Adrenal gland (tissue), 12 donors: ENCODE results near the gene PRKAR1B. TPM values are rescaled to one million over a fixed set of nuclear protein-coding genes. Genes with fewer than 3 reads are reported as not detected.

Experiments used
- DNase-seq, 7 donors: peaks; one replicate each; pipeline ENCODE4 v3.0.0-alpha.2; 2019 to 2020
- H3K27ac ChIP-seq, 5 donors: fragments of 200-600 bp; sonication (generic) in 4 of 5; 1 replicate in 3 of 5; 2 replicates in 2 of 5; pipeline versions ENCODE4 v1.5.1 to v1.8.0; 2016 to 2020; ENCODE audit warnings: mild to moderate bottlenecking in 1 of 5
- H3K27me3 ChIP-seq: fragments of 200-600 bp; 2 replicates; pipeline ENCODE4 v1.8.0; 2021
- H3K36me3 ChIP-seq, 2 donors: fragments of 200-600 bp; replicated peaks in 1 of 2; 1 replicate in 1 of 2; 2 replicates in 1 of 2; pipeline versions ENCODE4 v1.5.1 to v1.8.0; 2018 to 2022
- H3K4me1 ChIP-seq, 2 donors: fragments of 200-600 bp; replicated peaks in 1 of 2; 1 replicate in 1 of 2; 2 replicates in 1 of 2; pipeline versions ENCODE4 v1.5.1 to v1.8.0; 2018 to 2021
- H3K4me3 ChIP-seq, 4 donors: fragments of 200-600 bp; sonication (generic) in 3 of 4; one replicate each; pipeline ENCODE4 v1.5.1; 2016 to 2018
- H3K9me3 ChIP-seq, 3 donors: fragments of 200-600 bp; sonication (generic) in 1 of 3; replicated peaks in 1 of 3; 1 replicate in 2 of 3; 2 replicates in 1 of 3; pipeline versions ENCODE4 v1.5.1 to v1.8.0; 2016 to 2021
- CTCF ChIP-seq, 6 experiments: fragments of 450-650 bp in 4 of 6; fragments of 200-600 bp in 2 of 6; sonication (generic) in 1 of 6; IDR thresholded peaks; 1 replicate in 5 of 6; 2 replicates in 1 of 6; pipeline versions ENCODE4 v1.5.1 to v1.8.0; 2016 to 2021; ENCODE audit warnings: antibody characterized with exemption in 6 of 6, mild to moderate bottlenecking in 2 of 6, moderate library complexity in 1 of 6
- POLR2A ChIP-seq, 2 donors: fragments of 450-650 bp; IDR thresholded peaks; one replicate each; pipeline ENCODE4 v1.6.1; 2017; ENCODE audit warnings: antibody characterized with exemption in 2 of 2, mild to moderate bottlenecking in 2 of 2, moderate library complexity in 1 of 2
- WGBS, 4 donors: extraction: QIAGEN DNeasy Blood & Tissue Kit in 2 of 4; methylation state at CpG; one replicate each; pipeline versions ENCODE4 v1.1.5 to v1.1.7; 2013 to 2017; 5-methylcytosine and 5-hydroxymethylcytosine counted together
- intact Hi-C, 2 donors: fragments of 100-400 bp; cut with DNase I; formaldehyde crosslinking; loops; one replicate each; pipeline versions ENCODE4 v1.14.1 to v1.15.0; 2022 to 2023
- polyA plus RNA-seq, 3 donors: library from polyadenylated mRNA; stranded (reverse); fragments of 200-250 nt in 2 of 3; fragments of 350-450 nt in 1 of 3; fragmentation: Illumina TruSeq in 1 of 3; extraction: RNeasy Lipid Tissue Mini Kit (QIAGEN cat#74804) in 1 of 3; gene quantifications; one replicate each; pipeline ENCODE4 v1.2.3, GENCODE V29; 2013 to 2014
- total RNA-seq, 9 donors: library from RNA; depleted of rRNA in 4 of 9; stranded (reverse); fragments of >200 nt in 4 of 9; fragments of 120-200 nt in 1 of 9; fragmentation: NEBNext Ultra II Directional in 1 of 9; extraction: Animal tissue kit (Norgen Biotek cat#: 25700) in 1 of 9; gene quantifications; one replicate each; pipeline versions ENCODE4 v1.1.0 to v1.2.4, GENCODE V29; 2013 to 2023
- donor health status: healthy with polysubstance abuse.
- donor health status: Bipolar disorder and iron deficiency.
- donor health status: DM: yes; HTN: yes; CAD: no.
- donor health status: DM: no; HTN: no; CAD: no.
- donor health status: DM: no; HTN: no; CAD: no.
- donor health status: DM: yes; HTN: yes; CAD: no.

The PRKAR1B gene
- total and polyA plus RNA-seq, 12 donors = 5.2 to 21.5 (median 11.7) TPM

GRCh38 chr7:568031-568951, 158.8 kb downstream of the PRKAR1B start:
- intact Hi-C loops = no loop called here
- no peak overlapping the region for H3K27ac ChIP-seq
- WGBS, 4 donors = 67 to 83% (median 78%) methylated on average over 22 to 33 of the region's 33 CpGs
- H3K4me3 ChIP-seq = no peak overlapping the region
- H3K36me3 ChIP-seq = no peaks in the 10 kb centered on the region
- H3K4me1 ChIP-seq = no peaks in the 10 kb centered on the region
- DNase-seq = no peak
- no peaks in the 10 kb centered on the region for H3K9me3 ChIP-seq
- TF ChIP-seq CTCF (IDR thresholded peaks at IDR 0.05) (no peak), POLR2A (IDR thresholded peaks at IDR 0.05) (no peak)
- H3K27me3 ChIP-seq = peaks cover 3% of the 10 kb centered on the region

- Histone ChIP-seq H3K27ac (no peak overlapping the region), H3K4me1 (no peaks in the 10 kb centered on the region), H3K27me3 (peaks cover 3% of the 10 kb centered on the region), H3K4me3 (no peak overlapping the region), H3K9me3 (no peaks in the 10 kb centered on the region), H3K36me3 (no peaks in the 10 kb centered on the region)
- intact Hi-C loops = no loop called here
- TF ChIP-seq CTCF (IDR thresholded peaks at IDR 0.05) = no peak
- TF ChIP-seq POLR2A (IDR thresholded peaks at IDR 0.05) = no peak
- no peak for DNase-seq
- WGBS, 4 donors = 87 to 97% (median 93%) methylated on average over 2 of the region's 3 CpGs
Observed at GRCh38 chr7:567305-567883, 159.7 kb downstream of the PRKAR1B start.

GRCh38 chr7:566100-566499, 161.0 kb downstream of the PRKAR1B start:
- Histone ChIP-seq H3K27ac (no peak overlapping the region), H3K9me3 (no peaks in the 10 kb centered on the region), H3K4me1 (peaks cover 0 to 4% of the 10 kb centered on the region in 2 donors), H3K27me3 (peaks cover 3% of the 10 kb centered on the region), H3K36me3 (no peaks in the 10 kb centered on the region), H3K4me3 (no peak overlapping the region)
- whole genome bisulfite sequencing, 4 donors = 89 to 100% (median 96%) methylated on average over 1 of the region's 1 CpG
- TF ChIP-seq CTCF (IDR thresholded peaks at IDR 0.05) = no peak
- no peak for TF ChIP-seq POLR2A (IDR thresholded peaks at IDR 0.05)
- DNase-seq = no peak
- intact Hi-C loops = no loop called here

GRCh38 chr7:564176-564865, 162.8 kb downstream of the PRKAR1B start:
- no peaks in the 10 kb centered on the region for H3K36me3 ChIP-seq
- H3K4me3 ChIP-seq = no peak overlapping the region
- WGBS, 4 donors = 81 to 88% (median 86%) methylated on average over 17 to 26 of the region's 26 CpGs
- DNase-seq = no peak
- intact Hi-C loops = no loop called here
- no peaks in the 10 kb centered on the region for H3K9me3 ChIP-seq
- no peak overlapping the region for H3K27ac ChIP-seq
- peaks cover 0 to 4% of the 10 kb centered on the region in 2 donors for H3K4me1 ChIP-seq
- H3K27me3 ChIP-seq = peaks cover 7% of the 10 kb centered on the region
- TF ChIP-seq POLR2A (IDR thresholded peaks at IDR 0.05) = no peak
- no peak for TF ChIP-seq CTCF (IDR thresholded peaks at IDR 0.05)
